HG03196 (cell line): Measurements from ENCODE around the gene TEAD2.
"Not testable (repeated sequence)": the region's sequence is repeated elsewhere in the genome, so short reads cannot be mapped to it uniquely, and the experiment has no call there.

Experiments used
- ATAC-seq: cut with Tn5 transposase; IDR thresholded peaks from one replicate; pipeline ENCODE4 v1.9.1; 2021; ENCODE audit not compliant: unreplicated experiment

TEAD2 gene

GRCh38 chr19:49333811-49334288 is 28.4 kb downstream of the TEAD2 start:
- ATAC-seq = peak; percentile 55

GRCh38 chr19:49333418-49333805 is 28.8 kb downstream of the TEAD2 start:
- no peak for ATAC-seq

GRCh38 chr19:49332691-49333417 is 29.4 kb downstream of the TEAD2 start:
- not testable (repeated sequence) for ATAC-seq

DNA sequence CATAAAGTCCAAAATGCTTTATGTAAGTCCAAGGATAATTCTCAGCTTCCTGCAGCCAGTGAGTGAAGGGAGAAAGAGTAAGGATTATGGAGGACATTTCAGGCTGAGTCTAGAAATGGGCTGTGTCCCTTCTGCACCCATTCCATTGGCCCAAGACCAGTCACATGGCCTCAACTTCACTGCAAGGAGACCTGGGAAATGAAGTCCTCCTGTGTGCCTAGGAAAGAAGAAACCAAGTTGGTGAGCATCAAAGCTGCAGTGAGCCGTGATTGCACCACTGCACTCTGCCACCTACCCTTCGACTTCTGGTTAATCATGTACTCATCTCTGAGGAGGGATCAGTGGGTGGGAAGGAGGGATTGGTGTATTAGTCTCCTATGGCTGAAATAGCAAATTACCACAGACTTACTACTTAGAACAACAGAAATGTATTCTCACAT is 30.6 kb downstream of the TEAD2 start:
- ATAC-seq = peak; percentile 40

- not testable (repeated sequence) for ATAC-seq
Measured at GRCh38 chr19:49331187-49331586, 31.0 kb downstream of the TEAD2 start.

- no peak for ATAC-seq
Measured at GRCh38 chr19:49328741-49329140, 33.5 kb downstream of the TEAD2 start.

- ATAC-seq = no peak
Measured at GRCh38 chr19:49327878-49328544, 34.2 kb downstream of the TEAD2 start.

DNA sequence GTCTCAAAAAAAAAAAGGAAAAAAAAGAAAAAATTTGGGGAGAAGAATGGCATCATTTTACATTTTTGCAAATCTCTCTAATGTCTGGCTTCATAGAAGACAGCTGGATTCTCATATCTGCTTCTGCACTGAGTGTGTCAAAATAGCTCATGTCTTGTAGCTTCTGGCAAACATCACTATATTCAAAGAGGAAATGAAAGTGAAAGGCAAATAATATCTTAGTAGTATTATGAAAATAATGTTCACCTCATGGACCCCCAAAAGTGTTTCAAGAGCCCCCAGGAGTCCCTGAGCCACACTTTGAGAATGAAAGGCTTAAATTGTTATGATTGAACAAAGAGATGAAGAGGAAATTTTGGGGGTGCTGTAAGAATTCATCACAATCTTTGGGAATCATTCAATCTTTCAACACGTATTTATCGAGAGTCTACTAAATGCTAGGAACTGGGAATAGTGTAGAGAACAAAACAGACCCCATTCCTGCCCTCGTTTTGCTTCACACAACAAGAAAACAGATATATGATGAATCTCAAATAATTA is 36.0 kb downstream of the TEAD2 start:
- no peak for ATAC-seq

DNA sequence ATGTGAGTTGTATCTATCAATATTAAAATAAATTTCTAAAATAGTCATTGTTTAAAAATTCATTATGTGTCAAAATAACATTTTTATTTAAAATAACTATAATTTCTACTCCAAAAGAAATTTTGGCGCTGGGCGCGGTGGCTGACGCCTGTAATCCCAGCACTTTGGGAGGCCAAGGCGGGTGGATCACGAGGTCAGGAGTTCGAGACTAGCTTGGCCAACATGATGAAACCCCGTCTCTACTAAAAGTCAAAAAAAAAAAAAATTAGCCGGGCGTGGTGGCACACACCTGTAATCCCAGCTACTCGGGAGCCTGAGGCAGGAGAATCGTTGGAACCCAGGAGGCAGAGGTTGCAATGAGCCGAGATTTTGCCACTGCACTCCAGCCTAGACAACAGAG is 36.5 kb downstream of the TEAD2 start:
- ATAC-seq = not testable (repeated sequence)

GRCh38 chr19:49324801-49325576 is 37.2 kb downstream of the TEAD2 start, which contains the start of gene SLC6A16:
Gene SLC6A16 (minus strand): TSS chr19:49325191. CDS start chr19:49311347, 13,844 bp downstream.
- no peak for ATAC-seq

DNA sequence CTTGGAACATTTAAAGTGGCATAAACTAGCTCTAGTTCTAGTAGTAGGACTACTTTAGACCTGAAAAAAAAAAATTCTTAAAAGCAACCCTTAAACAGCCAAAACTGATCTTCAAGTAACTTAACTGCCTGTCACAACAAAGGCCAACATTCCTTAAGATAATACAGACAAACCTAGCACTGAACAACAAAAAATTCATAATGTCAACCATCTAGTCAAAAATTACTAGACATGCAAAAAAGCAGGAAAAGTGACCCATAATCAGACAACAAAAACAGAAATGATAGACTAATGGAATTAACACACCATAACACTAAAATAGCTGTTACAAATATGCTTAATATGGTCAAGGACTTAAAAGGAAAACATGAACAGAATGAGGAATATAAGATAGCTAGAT is 43.9 kb downstream of the TEAD2 start:
- no peak for ATAC-seq

DNA sequence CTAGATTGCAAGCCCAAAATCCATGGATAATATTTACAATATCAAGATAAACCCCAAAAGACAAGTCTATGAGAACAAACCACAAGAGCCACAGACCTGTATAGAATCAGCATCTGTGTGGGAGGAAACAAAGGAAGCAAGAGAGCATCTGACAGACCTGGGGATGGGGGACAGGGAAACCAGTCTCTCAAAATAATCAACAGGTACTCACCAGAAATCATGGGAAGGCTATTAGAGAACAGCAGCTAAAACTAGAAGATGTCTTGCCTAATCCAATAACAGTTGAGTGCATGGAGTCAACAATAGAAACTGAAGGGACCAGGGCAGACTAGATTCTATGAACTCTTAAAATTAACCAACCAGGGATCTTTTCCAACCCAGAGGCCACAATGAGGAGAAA is 45.9 kb downstream of the TEAD2 start:
- no peak for ATAC-seq

DNA sequence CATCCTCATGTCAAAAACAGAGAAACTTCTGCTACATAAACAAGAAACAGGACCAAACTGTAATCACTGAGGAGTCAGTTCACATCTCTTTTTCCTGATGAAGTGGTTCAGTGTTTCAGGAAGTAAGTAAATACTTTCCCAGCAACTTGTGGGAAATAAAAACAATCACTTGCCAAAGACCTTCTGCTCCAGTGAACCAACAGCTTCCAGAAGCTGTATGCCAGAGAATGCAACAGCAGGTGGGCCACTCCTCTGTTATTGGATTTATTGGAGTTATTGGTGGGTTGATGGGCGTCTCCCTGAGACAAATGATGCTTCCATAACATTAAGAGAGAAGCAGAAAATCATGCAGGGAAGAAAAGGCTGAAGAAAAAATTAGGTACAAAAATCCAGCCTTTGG is 47.1 kb downstream of the TEAD2 start:
- no peak for ATAC-seq

DNA sequence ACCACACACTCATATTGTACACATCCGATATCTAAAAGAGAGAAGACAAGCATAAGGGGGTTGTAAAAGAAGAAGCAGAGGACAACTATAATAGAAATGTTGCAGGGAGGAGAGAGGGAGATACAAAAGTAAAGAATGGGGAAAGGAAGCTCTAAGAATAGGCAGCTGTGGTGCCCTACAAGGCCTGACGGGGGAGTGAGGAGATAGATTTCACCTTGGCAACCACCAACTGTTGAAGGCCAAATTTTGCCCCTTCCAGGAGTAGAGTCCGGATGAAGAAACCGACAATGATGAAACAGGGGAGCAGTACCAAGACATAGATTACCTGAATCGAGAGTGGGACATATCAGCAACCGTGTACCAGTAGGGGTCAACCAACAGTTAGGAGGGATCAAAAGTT is 53.1 kb downstream of the TEAD2 start:
- ATAC-seq = no peak

DNA sequence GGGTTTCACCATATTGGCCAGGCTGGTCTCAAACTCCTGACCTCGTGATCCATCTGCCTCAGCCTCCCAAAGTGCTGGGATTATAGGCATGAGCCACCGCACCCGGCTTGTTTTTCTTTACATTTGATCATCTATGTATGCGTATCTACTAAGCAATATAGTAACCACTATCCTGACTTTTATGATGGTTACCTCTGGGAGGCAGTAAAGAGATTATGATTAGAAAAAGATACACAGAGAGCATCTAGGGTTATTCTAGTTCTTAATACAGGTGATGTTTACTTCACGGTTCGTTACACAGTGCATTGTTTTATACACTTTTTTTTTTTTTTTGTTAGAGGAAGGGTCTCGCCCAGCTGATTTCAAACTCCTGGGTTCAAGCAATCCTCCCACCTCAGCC is 55.5 kb downstream of the TEAD2 start:
- not testable (repeated sequence) for ATAC-seq

DNA sequence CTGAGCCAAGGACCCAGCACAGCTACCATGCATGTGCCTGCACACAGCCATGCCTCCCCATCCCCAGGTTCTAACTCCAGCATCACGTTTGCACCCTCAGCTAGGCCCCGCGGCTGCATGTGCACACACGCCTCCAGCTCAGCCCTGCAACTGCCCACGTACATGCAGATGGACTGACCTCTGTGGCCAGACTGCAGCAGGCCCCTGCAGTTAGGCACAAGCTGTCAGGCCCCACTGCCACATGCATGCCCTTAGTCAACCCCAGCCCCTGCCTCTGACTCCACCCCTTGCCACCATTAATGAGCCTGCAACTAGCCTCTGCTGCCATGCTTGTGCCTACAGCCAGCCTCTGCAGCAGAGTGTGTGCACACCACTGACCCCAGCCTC is 60.4 kb downstream of the TEAD2 start:
- ATAC-seq = no peak

DNA sequence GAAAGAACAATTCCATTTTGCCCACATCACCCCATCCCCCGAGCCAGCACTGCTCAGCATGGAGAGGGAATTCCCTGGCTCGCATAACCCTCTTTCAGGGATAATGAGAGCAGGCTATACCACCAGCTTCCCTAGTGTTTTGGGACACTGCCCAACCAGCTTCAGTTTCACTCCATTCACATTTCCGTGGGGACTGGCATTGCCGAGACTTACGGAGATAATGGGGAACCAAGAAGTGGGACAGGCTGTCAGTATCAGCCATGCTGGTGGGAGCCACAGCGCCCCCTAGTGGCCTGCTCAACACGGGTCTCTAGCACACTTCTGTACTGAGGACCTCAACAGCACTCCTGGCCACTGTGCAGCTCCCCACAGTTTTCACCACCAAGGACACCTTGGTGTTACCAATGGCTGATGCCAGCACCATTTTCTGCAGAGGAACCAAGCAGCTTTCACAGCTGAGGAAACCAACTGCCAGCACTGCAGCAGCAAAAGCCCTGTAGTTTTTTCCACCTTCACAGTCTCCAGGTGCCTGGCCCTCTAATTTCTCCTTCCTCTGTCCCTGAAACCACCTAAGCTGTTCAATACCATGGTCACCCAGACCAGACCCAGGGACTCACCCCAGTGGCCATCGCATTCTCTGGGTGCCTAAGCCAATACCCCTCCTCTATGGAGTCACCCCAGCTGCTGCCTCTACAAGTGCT is 60.9 kb downstream of the TEAD2 start:
- ATAC-seq = peak; percentile 53

GRCh38 chr19:49298653-49299052 is 63.6 kb downstream of the TEAD2 start:
- ATAC-seq = not testable (repeated sequence)

DNA sequence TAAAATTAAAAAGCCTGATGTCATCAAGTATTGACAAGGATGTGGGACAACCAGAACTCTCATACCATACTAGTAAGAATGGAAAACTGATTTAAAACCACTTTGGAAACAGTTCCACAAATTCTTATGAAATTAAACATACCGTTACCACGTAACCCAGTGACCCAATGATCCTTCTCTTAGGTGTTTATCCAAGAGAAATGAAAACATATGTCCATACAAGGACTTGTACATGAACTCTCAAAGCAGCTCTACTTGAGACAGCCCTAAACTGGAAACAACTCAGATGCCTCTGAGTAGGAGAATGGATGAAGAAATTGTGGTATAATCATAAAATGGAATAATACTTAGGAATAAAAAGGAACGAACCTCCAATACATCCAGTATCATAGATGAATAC is 64.8 kb downstream of the TEAD2 start:
- ATAC-seq = no peak

DNA sequence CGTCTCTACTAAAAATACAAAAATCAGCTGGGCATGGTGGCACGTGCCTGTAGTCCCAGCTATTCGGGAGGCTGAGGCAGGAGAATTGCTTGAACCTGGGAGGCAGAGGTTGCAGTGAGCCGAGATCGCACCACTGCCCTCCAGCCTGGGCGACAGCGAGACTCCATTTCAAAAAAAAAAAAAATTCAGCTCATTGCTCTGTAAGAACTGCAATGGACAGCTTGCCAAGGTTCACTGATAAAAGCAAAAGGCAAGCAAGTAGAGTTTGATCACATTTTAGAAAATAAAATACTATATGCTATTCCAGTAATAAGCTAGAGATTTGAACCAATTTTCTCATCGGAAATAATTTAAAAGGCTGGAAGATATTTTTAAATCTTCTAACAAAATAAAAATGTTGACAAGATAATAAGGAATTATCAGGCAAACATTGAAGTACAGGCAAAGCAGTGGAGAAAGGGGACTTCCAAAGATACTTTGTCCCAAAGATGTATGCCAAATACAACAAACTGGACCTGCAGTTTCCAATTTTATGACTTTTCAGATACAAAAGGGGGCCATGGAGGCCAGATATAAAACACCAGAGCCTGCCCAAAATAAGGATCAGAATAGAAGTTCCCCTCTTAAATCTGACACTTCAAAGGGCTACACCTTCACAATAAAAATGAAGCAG is 66.9 kb downstream of the TEAD2 start:
- no peak for ATAC-seq
